Coronary artery (tissue), 2 donors: ENCODE results near the gene TRAF2.
A peak's percentile ranks its signal among the peaks of the same experiment; 100 is the strongest.

Experiments used
- DNase-seq: peaks from one replicate; pipeline ENCODE4 v3.0.0-alpha.2; 2017; ENCODE audit warnings: low spot score
- H3K27ac ChIP-seq, 2 donors: fragments of 200-600 bp; sonication (generic); one replicate each; pipeline ENCODE4 v1.5.1; 2016 to 2019
- H3K4me3 ChIP-seq: fragments of 200-600 bp; sonication (generic); 2 replicates; pipeline ENCODE4 v1.5.1; 2016; ENCODE audit warnings: mild to moderate bottlenecking, moderate library complexity
- TF ChIP-seq, protein P1 (sequence below): fragments of 200-600 bp; sonication (generic); IDR thresholded peaks from one replicate; pipeline ENCODE4 v1.5.1; 2019; ENCODE audit warnings: antibody characterized with exemption

TRAF2 gene

DNA sequence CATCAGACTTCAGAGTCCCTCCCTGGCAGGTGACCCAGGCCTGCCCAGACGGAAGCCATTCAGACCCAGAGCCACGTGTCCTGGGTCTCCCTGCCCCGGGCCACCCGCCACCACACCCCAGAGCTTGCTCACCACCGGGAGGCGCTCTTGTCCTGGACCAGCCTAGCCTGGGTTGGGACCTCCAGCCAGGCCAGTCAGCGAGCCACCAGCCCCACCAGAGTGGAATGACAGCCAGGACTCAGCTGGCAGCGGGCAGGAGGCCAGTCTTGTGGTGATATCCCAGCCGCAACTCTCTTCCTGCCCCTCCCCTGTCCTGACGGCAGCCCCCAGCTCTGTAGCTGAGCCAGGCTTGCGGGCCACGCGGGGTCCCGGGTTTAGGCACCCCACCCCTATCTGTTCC is 89.3 kb downstream of the TRAF2 start:
- Histone ChIP-seq H3K4me3 (no peak overlapping the region), H3K27ac (peak overlapping the region in 1 of 2 donors; percentile 19)
- no peak for DNase-seq

More for the DNA sequence above, 89.3 kb downstream of the TRAF2 start:
- TF ChIP-seq, protein P1, sequence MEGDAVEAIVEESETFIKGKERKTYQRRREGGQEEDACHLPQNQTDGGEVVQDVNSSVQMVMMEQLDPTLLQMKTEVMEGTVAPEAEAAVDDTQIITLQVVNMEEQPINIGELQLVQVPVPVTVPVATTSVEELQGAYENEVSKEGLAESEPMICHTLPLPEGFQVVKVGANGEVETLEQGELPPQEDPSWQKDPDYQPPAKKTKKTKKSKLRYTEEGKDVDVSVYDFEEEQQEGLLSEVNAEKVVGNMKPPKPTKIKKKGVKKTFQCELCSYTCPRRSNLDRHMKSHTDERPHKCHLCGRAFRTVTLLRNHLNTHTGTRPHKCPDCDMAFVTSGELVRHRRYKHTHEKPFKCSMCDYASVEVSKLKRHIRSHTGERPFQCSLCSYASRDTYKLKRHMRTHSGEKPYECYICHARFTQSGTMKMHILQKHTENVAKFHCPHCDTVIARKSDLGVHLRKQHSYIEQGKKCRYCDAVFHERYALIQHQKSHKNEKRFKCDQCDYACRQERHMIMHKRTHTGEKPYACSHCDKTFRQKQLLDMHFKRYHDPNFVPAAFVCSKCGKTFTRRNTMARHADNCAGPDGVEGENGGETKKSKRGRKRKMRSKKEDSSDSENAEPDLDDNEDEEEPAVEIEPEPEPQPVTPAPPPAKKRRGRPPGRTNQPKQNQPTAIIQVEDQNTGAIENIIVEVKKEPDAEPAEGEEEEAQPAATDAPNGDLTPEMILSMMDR: no peak
